Testis (tissue), 2 donors: ENCODE measurements around the gene NAT9.

Experiments used
- CTCF ChIP-seq, 3 experiments: fragments of 450-650 bp in 2 of 3; fragments of 200-600 bp in 1 of 3; sonication (generic) in 1 of 3; IDR thresholded peaks; one replicate each; pipeline ENCODE4 v1.5.1; 2016 to 2019; ENCODE audit warnings: antibody characterized with exemption in 3 of 3, mild to moderate bottlenecking in 2 of 3, moderate library complexity in 1 of 3
- POLR2A ChIP-seq: fragments of 450-650 bp; IDR thresholded peaks from one replicate; pipeline ENCODE4 v1.6.1; 2017; ENCODE audit warnings: antibody characterized with exemption, mild to moderate bottlenecking, moderate library complexity

- no peak for TF ChIP-seq CTCF (IDR thresholded peaks at IDR 0.05)
- no peak for TF ChIP-seq POLR2A
Measured at GRCh38 chr17:74797824-74798223, 21.7 kb upstream of the NAT9 start.
